ENCODE data around the gene MAST2. TPM values are rescaled to one million over a fixed set of nuclear protein-coding genes. Genes with fewer than 3 reads are reported as not detected.
A peak's percentile ranks its signal among the peaks of the same experiment; 100 is the strongest.

The MAST2 gene
- total and polyA plus RNA-seq, 2 of the 13 experiments (the other 11 are each of a cell fraction or from before 2014, with no cell fraction given), result 15.3 to 23.0 TPM

- no peak for TF ChIP-seq PRDM10 (CRISPR knock-in tag; IDR thresholded peaks at IDR 0.05; ENCODE audit: low read depth)
- TF ChIP-seq, protein P1, sequence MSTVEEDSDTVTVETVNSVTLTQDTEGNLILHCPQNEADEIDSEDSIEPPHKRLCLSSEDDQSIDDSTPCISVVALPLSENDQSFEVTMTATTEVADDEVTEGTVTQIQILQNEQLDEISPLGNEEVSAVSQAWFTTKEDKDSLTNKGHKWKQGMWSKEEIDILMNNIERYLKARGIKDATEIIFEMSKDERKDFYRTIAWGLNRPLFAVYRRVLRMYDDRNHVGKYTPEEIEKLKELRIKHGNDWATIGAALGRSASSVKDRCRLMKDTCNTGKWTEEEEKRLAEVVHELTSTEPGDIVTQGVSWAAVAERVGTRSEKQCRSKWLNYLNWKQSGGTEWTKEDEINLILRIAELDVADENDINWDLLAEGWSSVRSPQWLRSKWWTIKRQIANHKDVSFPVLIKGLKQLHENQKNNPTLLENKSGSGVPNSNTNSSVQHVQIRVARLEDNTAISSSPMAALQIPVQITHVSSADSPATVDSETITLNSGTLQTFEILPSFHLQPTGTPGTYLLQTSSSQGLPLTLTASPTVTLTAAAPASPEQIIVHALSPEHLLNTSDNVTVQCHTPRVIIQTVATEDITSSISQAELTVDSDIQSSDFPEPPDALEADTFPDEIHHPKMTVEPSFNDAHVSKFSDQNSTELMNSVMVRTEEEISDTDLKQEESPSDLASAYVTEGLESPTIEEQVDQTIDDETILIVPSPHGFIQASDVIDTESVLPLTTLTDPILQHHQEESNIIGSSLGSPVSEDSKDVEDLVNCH (CRISPR knock-in tag; IDR thresholded peaks at IDR 0.05), result no peak
- TF ChIP-seq, protein P2, sequence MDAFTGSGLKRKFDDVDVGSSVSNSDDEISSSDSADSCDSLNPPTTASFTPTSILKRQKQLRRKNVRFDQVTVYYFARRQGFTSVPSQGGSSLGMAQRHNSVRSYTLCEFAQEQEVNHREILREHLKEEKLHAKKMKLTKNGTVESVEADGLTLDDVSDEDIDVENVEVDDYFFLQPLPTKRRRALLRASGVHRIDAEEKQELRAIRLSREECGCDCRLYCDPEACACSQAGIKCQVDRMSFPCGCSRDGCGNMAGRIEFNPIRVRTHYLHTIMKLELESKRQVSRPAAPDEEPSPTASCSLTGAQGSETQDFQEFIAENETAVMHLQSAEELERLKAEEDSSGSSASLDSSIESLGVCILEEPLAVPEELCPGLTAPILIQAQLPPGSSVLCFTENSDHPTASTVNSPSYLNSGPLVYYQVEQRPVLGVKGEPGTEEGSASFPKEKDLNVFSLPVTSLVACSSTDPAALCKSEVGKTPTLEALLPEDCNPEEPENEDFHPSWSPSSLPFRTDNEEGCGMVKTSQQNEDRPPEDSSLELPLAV (CRISPR knock-in tag; conservative IDR thresholded peaks at IDR 0.05; ENCODE audit: low read depth), result no peak
- TF ChIP-seq HOXA7 (CRISPR knock-in tag; IDR thresholded peaks at IDR 0.05), result no peak
- TF ChIP-seq FOXM1 (CRISPR knock-in tag; IDR thresholded peaks at IDR 0.05), result no peak
- TF ChIP-seq CENPX (CRISPR knock-in tag; IDR thresholded peaks at IDR 0.05), result no peak
- TF ChIP-seq HHEX (CRISPR knock-in tag; IDR thresholded peaks at IDR 0.05), result no peak
- no peak for TF ChIP-seq RBM39 (IDR thresholded peaks at IDR 0.05; ENCODE audit: low read depth, low read length, poor library complexity, severe bottlenecking)
- TF ChIP-seq PHF21A (CRISPR knock-in tag; IDR thresholded peaks at IDR 0.05), result peak; percentile 21; the same call in 1 of the 2 replicates
- no peak for TF ChIP-seq NFKB2 (CRISPR knock-in tag; IDR thresholded peaks at IDR 0.05; ENCODE audit: borderline replicate concordance)
- TF ChIP-seq ZNF660 (CRISPR knock-in tag; IDR thresholded peaks at IDR 0.05; ENCODE audit: borderline replicate concordance, low read depth), result no peak
- TF ChIP-seq ZNF235 (CRISPR knock-in tag; IDR thresholded peaks at IDR 0.05; ENCODE audit: borderline replicate concordance), result no peak
- no peak for TF ChIP-seq ZNF703 (CRISPR knock-in tag; IDR thresholded peaks at IDR 0.05; ENCODE audit: borderline replicate concordance)
- no peak for TF ChIP-seq ZNF576 (CRISPR knock-in tag; IDR thresholded peaks at IDR 0.05)
- no peak; the same call in 1 of the 2 replicates for TF ChIP-seq NCOA2 (CRISPR knock-in tag; IDR thresholded peaks at IDR 0.05)
- TF ChIP-seq ZFYVE20 (CRISPR knock-in tag; IDR thresholded peaks at IDR 0.05; ENCODE audit: borderline replicate concordance, low read depth), result no peak
These were observed 199.9 kb downstream of the MAST2 start (continued) for GRCh38 chr1:46003315-46003714.

Measured in HepG2 (cell line).